WTC11 (cell line): ENCODE data around the gene DCHS2. TPM values are rescaled to one million over a fixed set of nuclear protein-coding genes. Genes with fewer than 3 reads are reported as not detected.

Source experiments
- ATAC-seq: fragments of 200-7000 bp; cut with Tn5 transposase; 2 replicates; pipeline ENCODE4 v1.10.0; 2021; ENCODE audit warnings: mild to moderate bottlenecking, moderate library complexity
- CTCF ChIA-PET: fragments of 300-600 bp; sonication (Branson Sonifier 250); formaldehyde crosslinking; loops from one replicate; lab custom pipeline; 2021; ENCODE audit warnings: antibody characterized with exemption; lab: Charles Lee
- POLR2A ChIA-PET: fragments of 350-600 bp; sonication (Branson Sonifier 250); formaldehyde crosslinking; loops from one replicate; lab custom pipeline; 2021; ENCODE audit warnings: antibody characterized with exemption; lab: Charles Lee
- DNase-seq: peaks from one replicate; pipeline ENCODE4 v3.0.0; 2021; ENCODE audit warnings: low spot score
- H3K27ac Mint-ChIP-seq: 2 replicates; pipeline ENCODE4 v1.8.0; 2021; ENCODE audit warnings: mixed read lengths
- H3K27me3 Mint-ChIP-seq: 2 replicates; pipeline ENCODE4 v1.8.0; 2021; ENCODE audit warnings: low read depth, mild to moderate bottlenecking, moderate library complexity, mixed read lengths
- H3K36me3 Mint-ChIP-seq: 2 replicates; pipeline ENCODE4 v1.8.0; 2021; ENCODE audit warnings: mixed read lengths
- H3K4me1 Mint-ChIP-seq: 2 replicates; pipeline ENCODE4 v1.8.0; 2022; ENCODE audit warnings: mixed read lengths
- H3K4me3 Mint-ChIP-seq: 2 replicates; pipeline ENCODE4 v1.8.0; 2021; ENCODE audit warnings: mild to moderate bottlenecking, moderate library complexity, mixed read lengths
- H3K9me3 Mint-ChIP-seq: 2 replicates; pipeline ENCODE4 v1.8.0; 2021; ENCODE audit warnings: mixed read lengths
- ATF1 ChIP-seq: sonication (generic); formaldehyde crosslinking; IDR thresholded peaks from 2 replicates; pipeline ENCODE4 v1.8.1; 2023; ENCODE audit warnings: mild to moderate bottlenecking, moderate library complexity, missing genetic modification reagents
- CBFB ChIP-seq: sonication (generic); formaldehyde crosslinking; IDR thresholded peaks from 2 replicates; pipeline ENCODE4 v1.8.1; 2022; ENCODE audit warnings: mild to moderate bottlenecking, low read depth, missing genetic modification reagents
- CREB1 ChIP-seq: sonication (generic); formaldehyde crosslinking; IDR thresholded peaks from 2 replicates; pipeline ENCODE4 v1.8.0; 2023; ENCODE audit warnings: mild to moderate bottlenecking, missing genetic modification reagents
- FOXJ3 ChIP-seq: sonication (generic); formaldehyde crosslinking; IDR thresholded peaks from 2 replicates; pipeline ENCODE4 v1.9.0; 2021; ENCODE audit warnings: missing genetic modification reagents, mild to moderate bottlenecking, borderline replicate concordance
- GRHL2 ChIP-seq: fragments of 250-450 bp; sonication (Bioruptor Pico); IDR thresholded peaks from 2 replicates; pipeline ENCODE4 v1.8.0; 2022; ENCODE audit warnings: mild to moderate bottlenecking, moderate library complexity; ENCODE audit not compliant: insufficient replicate concordance, severe bottlenecking
- IRF2 ChIP-seq: sonication (generic); formaldehyde crosslinking; IDR thresholded peaks from 2 replicates; pipeline ENCODE4 v1.8.0; 2022; ENCODE audit warnings: low read depth, missing genetic modification reagents, borderline replicate concordance
- JUN ChIP-seq: sonication (generic); formaldehyde crosslinking; IDR thresholded peaks from 2 replicates; pipeline ENCODE4 v1.8.0; 2023; ENCODE audit warnings: mild to moderate bottlenecking, missing genetic modification reagents
- KAT7 ChIP-seq: sonication (generic); formaldehyde crosslinking; IDR thresholded peaks from 2 replicates; pipeline ENCODE4 v1.8.1; 2023; ENCODE audit warnings: missing genetic modification reagents, mild to moderate bottlenecking, borderline replicate concordance
- NFYB ChIP-seq: sonication (generic); formaldehyde crosslinking; conservative IDR thresholded peaks from 2 replicates; pipeline ENCODE4 v1.8.0; 2022; ENCODE audit warnings: low read depth, missing genetic modification reagents
- NR2C2 ChIP-seq: sonication (generic); formaldehyde crosslinking; IDR thresholded peaks from 2 replicates; pipeline ENCODE4 v1.8.0; 2022; ENCODE audit warnings: mild to moderate bottlenecking, missing genetic modification reagents
- OVOL2 ChIP-seq: fragments of 250-450 bp; sonication (Bioruptor Pico); IDR thresholded peaks from 2 replicates; pipeline ENCODE4 v1.9.0; 2021; ENCODE audit warnings: mild to moderate bottlenecking, borderline replicate concordance
- PRRX2 ChIP-seq: fragments of 250-450 bp; sonication (Bioruptor Pico); IDR thresholded peaks from 2 replicates; pipeline ENCODE4 v1.8.0; 2021; ENCODE audit warnings: mild to moderate bottlenecking
- RORB ChIP-seq: fragments of 250-450 bp; sonication (Bioruptor Pico); IDR thresholded peaks from 2 replicates; pipeline ENCODE4 v1.9.0; 2021; ENCODE audit warnings: mild to moderate bottlenecking
- SMAD4 ChIP-seq: sonication (generic); formaldehyde crosslinking; IDR thresholded peaks from 2 replicates; pipeline ENCODE4 v1.8.0; 2022; ENCODE audit warnings: mild to moderate bottlenecking, missing genetic modification reagents
- TCF7 ChIP-seq: sonication (generic); formaldehyde crosslinking; IDR thresholded peaks from 2 replicates; pipeline ENCODE4 v1.8.0; 2022; ENCODE audit warnings: mild to moderate bottlenecking, low read depth, missing genetic modification reagents, moderate library complexity
- ZNF317 ChIP-seq: sonication (generic); formaldehyde crosslinking; IDR thresholded peaks from 2 replicates; pipeline ENCODE4 v1.8.1; 2023; ENCODE audit warnings: low read depth, mild to moderate bottlenecking, moderate library complexity, missing genetic modification reagents, borderline replicate concordance
- total RNA-seq: library from RNA; stranded (reverse); gene quantifications from 3 replicates; pipeline ENCODE4 v1.2.3, GENCODE V29; 2021
- TF ChIP-seq, protein P1 (sequence below): fragments of 250-450 bp; sonication (Bioruptor Pico); IDR thresholded peaks from 2 replicates; pipeline ENCODE4 v1.9.0; 2021; ENCODE audit warnings: mild to moderate bottlenecking
- TF ChIP-seq, protein P2 (sequence below): sonication (generic); formaldehyde crosslinking; conservative IDR thresholded peaks from 2 replicates; pipeline ENCODE4 v1.8.1; 2022; ENCODE audit warnings: mild to moderate bottlenecking, missing genetic modification reagents
- TF ChIP-seq, protein P3 (sequence below): sonication (generic); formaldehyde crosslinking; IDR thresholded peaks from 2 replicates; pipeline ENCODE4 v1.8.0; 2023; ENCODE audit warnings: mild to moderate bottlenecking, missing genetic modification reagents
- TF ChIP-seq, protein P4 (sequence below): sonication (generic); formaldehyde crosslinking; IDR thresholded peaks from 2 replicates; pipeline ENCODE4 v1.8.0; 2022; ENCODE audit warnings: mild to moderate bottlenecking, missing genetic modification reagents
- TF ChIP-seq, protein P5 (sequence below): sonication (generic); formaldehyde crosslinking; IDR thresholded peaks from 2 replicates; pipeline ENCODE4 v1.8.1; 2023; ENCODE audit warnings: mild to moderate bottlenecking, moderate library complexity, missing genetic modification reagents
- TF ChIP-seq, protein P6 (sequence below): sonication (generic); formaldehyde crosslinking; IDR thresholded peaks from 2 replicates; pipeline ENCODE4 v1.8.1; 2023; ENCODE audit warnings: mild to moderate bottlenecking, missing genetic modification reagents, moderate library complexity

Gene DCHS2
- total RNA-seq, 1 experiment from 2014 or later: 1.3 TPM

DNA sequence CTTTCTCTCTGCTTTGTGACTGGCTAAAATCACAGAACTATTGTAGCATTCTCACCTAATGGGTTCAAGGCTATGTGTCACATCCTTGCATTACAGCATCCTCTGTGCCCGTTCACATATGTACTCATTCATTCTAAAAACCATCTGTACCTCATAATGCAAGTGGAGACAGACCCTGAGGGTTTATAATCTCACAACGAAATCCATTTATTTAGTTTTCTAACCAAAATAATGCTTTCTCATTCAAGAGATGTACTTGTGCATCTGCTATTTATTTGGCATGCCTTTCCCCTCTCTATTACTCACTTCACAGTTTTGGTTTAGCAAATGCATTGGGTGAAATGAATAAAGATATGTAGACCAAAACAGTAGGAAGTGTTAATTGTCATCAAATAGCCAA is 261.5 kb downstream of the DCHS2 start:
- ChIA-PET CTCF (no interaction called here), POLR2A (no interaction called here)
- TF ChIP-seq NFYB (CRISPR knock-in tag) (no peak), TCF7 (CRISPR knock-in tag) (no peak), JUN (CRISPR knock-in tag) (no peak), NR2C2 (CRISPR knock-in tag) (no peak), OVOL2 (no peak), PRRX2 (CRISPR knock-in tag) (no peak), ZNF317 (no peak)
- TF ChIP-seq, protein P1, sequence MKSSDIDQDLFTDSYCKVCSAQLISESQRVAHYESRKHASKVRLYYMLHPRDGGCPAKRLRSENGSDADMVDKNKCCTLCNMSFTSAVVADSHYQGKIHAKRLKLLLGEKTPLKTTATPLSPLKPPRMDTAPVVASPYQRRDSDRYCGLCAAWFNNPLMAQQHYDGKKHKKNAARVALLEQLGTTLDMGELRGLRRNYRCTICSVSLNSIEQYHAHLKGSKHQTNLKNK (CRISPR knock-in tag): no peak
- TF ChIP-seq, protein P2, sequence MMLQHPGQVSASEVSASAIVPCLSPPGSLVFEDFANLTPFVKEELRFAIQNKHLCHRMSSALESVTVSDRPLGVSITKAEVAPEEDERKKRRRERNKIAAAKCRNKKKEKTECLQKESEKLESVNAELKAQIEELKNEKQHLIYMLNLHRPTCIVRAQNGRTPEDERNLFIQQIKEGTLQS (CRISPR knock-in tag): no peak
- TF ChIP-seq, protein P3, sequence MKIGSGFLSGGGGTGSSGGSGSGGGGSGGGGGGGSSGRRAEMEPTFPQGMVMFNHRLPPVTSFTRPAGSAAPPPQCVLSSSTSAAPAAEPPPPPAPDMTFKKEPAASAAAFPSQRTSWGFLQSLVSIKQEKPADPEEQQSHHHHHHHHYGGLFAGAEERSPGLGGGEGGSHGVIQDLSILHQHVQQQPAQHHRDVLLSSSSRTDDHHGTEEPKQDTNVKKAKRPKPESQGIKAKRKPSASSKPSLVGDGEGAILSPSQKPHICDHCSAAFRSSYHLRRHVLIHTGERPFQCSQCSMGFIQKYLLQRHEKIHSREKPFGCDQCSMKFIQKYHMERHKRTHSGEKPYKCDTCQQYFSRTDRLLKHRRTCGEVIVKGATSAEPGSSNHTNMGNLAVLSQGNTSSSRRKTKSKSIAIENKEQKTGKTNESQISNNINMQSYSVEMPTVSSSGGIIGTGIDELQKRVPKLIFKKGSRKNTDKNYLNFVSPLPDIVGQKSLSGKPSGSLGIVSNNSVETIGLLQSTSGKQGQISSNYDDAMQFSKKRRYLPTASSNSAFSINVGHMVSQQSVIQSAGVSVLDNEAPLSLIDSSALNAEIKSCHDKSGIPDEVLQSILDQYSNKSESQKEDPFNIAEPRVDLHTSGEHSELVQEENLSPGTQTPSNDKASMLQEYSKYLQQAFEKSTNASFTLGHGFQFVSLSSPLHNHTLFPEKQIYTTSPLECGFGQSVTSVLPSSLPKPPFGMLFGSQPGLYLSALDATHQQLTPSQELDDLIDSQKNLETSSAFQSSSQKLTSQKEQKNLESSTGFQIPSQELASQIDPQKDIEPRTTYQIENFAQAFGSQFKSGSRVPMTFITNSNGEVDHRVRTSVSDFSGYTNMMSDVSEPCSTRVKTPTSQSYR (CRISPR knock-in tag): no peak
- TF ChIP-seq, protein P4, sequence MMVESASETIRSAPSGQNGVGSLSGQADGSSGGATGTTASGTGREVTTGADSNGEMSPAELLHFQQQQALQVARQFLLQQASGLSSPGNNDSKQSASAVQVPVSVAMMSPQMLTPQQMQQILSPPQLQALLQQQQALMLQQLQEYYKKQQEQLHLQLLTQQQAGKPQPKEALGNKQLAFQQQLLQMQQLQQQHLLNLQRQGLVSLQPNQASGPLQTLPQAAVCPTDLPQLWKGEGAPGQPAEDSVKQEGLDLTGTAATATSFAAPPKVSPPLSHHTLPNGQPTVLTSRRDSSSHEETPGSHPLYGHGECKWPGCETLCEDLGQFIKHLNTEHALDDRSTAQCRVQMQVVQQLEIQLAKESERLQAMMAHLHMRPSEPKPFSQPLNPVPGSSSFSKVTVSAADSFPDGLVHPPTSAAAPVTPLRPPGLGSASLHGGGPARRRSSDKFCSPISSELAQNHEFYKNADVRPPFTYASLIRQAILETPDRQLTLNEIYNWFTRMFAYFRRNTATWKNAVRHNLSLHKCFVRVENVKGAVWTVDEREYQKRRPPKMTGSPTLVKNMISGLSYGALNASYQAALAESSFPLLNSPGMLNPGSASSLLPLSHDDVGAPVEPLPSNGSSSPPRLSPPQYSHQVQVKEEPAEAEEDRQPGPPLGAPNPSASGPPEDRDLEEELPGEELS: no peak
- TF ChIP-seq, protein P5, sequence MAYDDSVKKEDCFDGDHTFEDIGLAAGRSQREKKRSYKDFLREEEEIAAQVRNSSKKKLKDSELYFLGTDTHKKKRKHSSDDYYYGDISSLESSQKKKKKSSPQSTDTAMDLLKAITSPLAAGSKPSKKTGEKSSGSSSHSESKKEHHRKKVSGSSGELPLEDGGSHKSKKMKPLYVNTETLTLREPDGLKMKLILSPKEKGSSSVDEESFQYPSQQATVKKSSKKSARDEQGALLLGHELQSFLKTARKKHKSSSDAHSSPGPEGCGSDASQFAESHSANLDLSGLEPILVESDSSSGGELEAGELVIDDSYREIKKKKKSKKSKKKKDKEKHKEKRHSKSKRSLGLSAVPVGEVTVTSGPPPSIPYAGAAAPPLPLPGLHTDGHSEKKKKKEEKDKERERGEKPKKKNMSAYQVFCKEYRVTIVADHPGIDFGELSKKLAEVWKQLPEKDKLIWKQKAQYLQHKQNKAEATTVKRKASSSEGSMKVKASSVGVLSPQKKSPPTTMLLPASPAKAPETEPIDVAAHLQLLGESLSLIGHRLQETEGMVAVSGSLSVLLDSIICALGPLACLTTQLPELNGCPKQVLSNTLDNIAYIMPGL (CRISPR knock-in tag): no peak
- Mint-ChIP-seq H3K27me3 (no peaks in the 10 kb centered on the region), H3K4me1 (peaks cover 12% of the 10 kb centered on the region), H3K27ac (no peak overlapping the region), H3K4me3 (no peak overlapping the region), H3K36me3 (no peaks in the 10 kb centered on the region), H3K9me3 (peaks cover 3% of the 10 kb centered on the region; the same call in 1 of the 2 replicates)
- ATAC-seq (no peak), DNase-seq (no peak)

DNA sequence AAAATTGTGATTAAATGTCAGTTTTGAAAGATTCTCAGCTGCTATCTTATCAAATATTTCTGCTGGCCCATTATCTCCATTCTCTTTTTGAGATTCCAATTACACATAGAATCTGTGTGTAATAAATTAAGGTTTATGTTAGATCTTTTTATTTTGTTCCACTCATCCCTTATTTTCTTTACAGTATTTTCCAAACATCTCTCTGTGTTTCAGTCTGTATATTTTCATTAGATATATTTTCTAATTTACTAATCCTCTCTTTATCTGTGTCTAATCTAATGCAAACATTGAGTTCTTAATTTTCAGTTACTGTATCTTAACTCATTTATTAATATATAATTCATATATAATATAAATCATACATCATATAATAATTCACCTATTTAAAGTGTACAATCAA is 268.7 kb downstream of the DCHS2 start:
- ChIA-PET CTCF (no interaction called here), POLR2A (no interaction called here)
- no peak overlapping the region for H3K27ac Mint-ChIP-seq
- DNase-seq: no peak
- H3K9me3 Mint-ChIP-seq: peaks cover 27% of the 10 kb centered on the region
- TF ChIP-seq GRHL2 (CRISPR knock-in tag): no peak
- TF ChIP-seq IRF2: no peak
- no peak for TF ChIP-seq FOXJ3
- no peak for TF ChIP-seq ATF1 (CRISPR knock-in tag)
- no peak for TF ChIP-seq RORB (CRISPR knock-in tag)
- TF ChIP-seq KAT7 (CRISPR knock-in tag): no peak
- no peak for TF ChIP-seq CREB1 (CRISPR knock-in tag)
- TF ChIP-seq CBFB (CRISPR knock-in tag): no peak
- no peak for TF ChIP-seq SMAD4
- TF ChIP-seq, protein P6, sequence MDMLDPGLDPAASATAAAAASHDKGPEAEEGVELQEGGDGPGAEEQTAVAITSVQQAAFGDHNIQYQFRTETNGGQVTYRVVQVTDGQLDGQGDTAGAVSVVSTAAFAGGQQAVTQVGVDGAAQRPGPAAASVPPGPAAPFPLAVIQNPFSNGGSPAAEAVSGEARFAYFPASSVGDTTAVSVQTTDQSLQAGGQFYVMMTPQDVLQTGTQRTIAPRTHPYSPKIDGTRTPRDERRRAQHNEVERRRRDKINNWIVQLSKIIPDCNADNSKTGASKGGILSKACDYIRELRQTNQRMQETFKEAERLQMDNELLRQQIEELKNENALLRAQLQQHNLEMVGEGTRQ (CRISPR knock-in tag): no peak
- H3K36me3 Mint-ChIP-seq: peaks cover 8% of the 10 kb centered on the region
- H3K4me3 Mint-ChIP-seq: no peak overlapping the region
- no peak for ATAC-seq
- no peaks in the 10 kb centered on the region for H3K4me1 Mint-ChIP-seq
- no peaks in the 10 kb centered on the region for H3K27me3 Mint-ChIP-seq
